Fibroblast of lung (primary cell): ENCODE data around the gene IGFN1. TPM values are rescaled to one million over a fixed set of nuclear protein-coding genes. Genes with fewer than 3 reads are reported as not detected.
A peak's percentile ranks its signal among the peaks of the same experiment; 100 is the strongest.

Experiments
- DNase-seq, 2 donors: peaks; one replicate each; pipeline versions ENCODE4 v3.0.0 to v3.0.0-alpha.2; 2010; ENCODE audit warnings: low read depth in 2 of 2
- H2AFZ ChIP-seq: 2 replicates; pipeline ENCODE4 v1.5.1; 2012; ENCODE audit warnings: low read length, control low read depth, inconsistent platforms
- H3K27ac ChIP-seq: 2 replicates; pipeline ENCODE4 v1.5.1; 2011; ENCODE audit warnings: low read length, control low read depth; ENCODE audit not compliant: insufficient read depth
- H3K27me3 ChIP-seq: 2 replicates; pipeline ENCODE4 v1.5.1; 2011; ENCODE audit warnings: mild to moderate bottlenecking, low read length; ENCODE audit not compliant: control insufficient read depth, insufficient read depth
- H3K36me3 ChIP-seq: 2 replicates; pipeline ENCODE4 v1.5.1; 2011; ENCODE audit warnings: low read length; ENCODE audit not compliant: control insufficient read depth, insufficient read depth
- H3K4me1 ChIP-seq: 2 replicates; pipeline ENCODE4 v1.5.1; 2011; ENCODE audit warnings: low read length; ENCODE audit not compliant: control insufficient read depth, insufficient read depth; ENCODE audit errors: extremely low read depth
- H3K4me2 ChIP-seq: 2 replicates; pipeline ENCODE4 v1.5.1; 2011; ENCODE audit warnings: low read length, control low read depth; ENCODE audit not compliant: insufficient read depth; ENCODE audit errors: extremely low read depth
- H3K4me3 ChIP-seq, 4 experiments: fragments of 200-600 bp in 1 of 4; sonication (generic) in 1 of 4; replicated peaks in 1 of 4; 2 replicates each; pipeline ENCODE4 v1.5.1; 2011 to 2016; ENCODE audit warnings: low read length in 4 of 4, low read depth in 3 of 4, mild to moderate bottlenecking in 3 of 4, control low read depth in 2 of 4, inconsistent platforms in 1 of 4, mixed read lengths in 1 of 4; ENCODE audit not compliant: insufficient read depth in 1 of 4; ENCODE audit errors: control extremely low read depth in 1 of 4
- H3K79me2 ChIP-seq: 2 replicates; pipeline ENCODE4 v1.5.1; 2012; ENCODE audit warnings: mild to moderate bottlenecking, low read length, inconsistent platforms; ENCODE audit not compliant: control insufficient read depth, insufficient read depth
- H3K9ac ChIP-seq: 2 replicates; pipeline ENCODE4 v1.5.1; 2011; ENCODE audit warnings: mild to moderate bottlenecking, low read length, control low read depth; ENCODE audit not compliant: insufficient read depth
- H3K9me3 ChIP-seq: 2 replicates; pipeline ENCODE4 v1.5.1; 2012; ENCODE audit warnings: low read depth, low read length; ENCODE audit not compliant: control insufficient read depth, insufficient read depth
- H4K20me1 ChIP-seq: 2 replicates; pipeline ENCODE4 v1.5.1; 2011; ENCODE audit warnings: low read length; ENCODE audit not compliant: control insufficient read depth, insufficient read depth; ENCODE audit errors: extremely low read depth
- EZH2 ChIP-seq: IDR thresholded peaks from 2 replicates; pipeline ENCODE4 v1.5.1; 2012; ENCODE audit warnings: low read length, control low read depth, mild to moderate bottlenecking; ENCODE audit errors: missing control alignments
- polyA plus RNA-seq, 2 donors: library from polyadenylated mRNA; depleted of rRNA in 1 of 2; stranded (reverse) in 1 of 2; unstranded in 1 of 2; fragments of >200 nt; gene quantifications; 2 replicates each; pipeline ENCODE4 v1.2.1, GENCODE V29; 2011 to 2012; ENCODE audit warnings: missing spikeins in 1 of 2
- total RNA-seq: library from RNA; depleted of rRNA; stranded (reverse); fragments of >200 nt; gene quantifications from 2 replicates; pipeline ENCODE4 v1.2.1, GENCODE V29; 2014
- TF ChIP-seq, protein P1 (sequence below), 2 donors: IDR thresholded peaks in 1 of 2; conservative IDR thresholded peaks in 1 of 2; 1 replicate in 1 of 2; 2 replicates in 1 of 2; pipeline ENCODE4 v1.5.1; 2011 to 2012; ENCODE audit warnings: low read length in 2 of 2, control low read depth in 1 of 2, inconsistent platforms in 1 of 2, low read depth in 1 of 2, mild to moderate bottlenecking in 1 of 2

The IGFN1 gene
- total and polyA plus RNA-seq, 2 donors (not counting 1 experiment from before 2014, with no cell fraction given), result 0.17 TPM; not detected in 1

DNA sequence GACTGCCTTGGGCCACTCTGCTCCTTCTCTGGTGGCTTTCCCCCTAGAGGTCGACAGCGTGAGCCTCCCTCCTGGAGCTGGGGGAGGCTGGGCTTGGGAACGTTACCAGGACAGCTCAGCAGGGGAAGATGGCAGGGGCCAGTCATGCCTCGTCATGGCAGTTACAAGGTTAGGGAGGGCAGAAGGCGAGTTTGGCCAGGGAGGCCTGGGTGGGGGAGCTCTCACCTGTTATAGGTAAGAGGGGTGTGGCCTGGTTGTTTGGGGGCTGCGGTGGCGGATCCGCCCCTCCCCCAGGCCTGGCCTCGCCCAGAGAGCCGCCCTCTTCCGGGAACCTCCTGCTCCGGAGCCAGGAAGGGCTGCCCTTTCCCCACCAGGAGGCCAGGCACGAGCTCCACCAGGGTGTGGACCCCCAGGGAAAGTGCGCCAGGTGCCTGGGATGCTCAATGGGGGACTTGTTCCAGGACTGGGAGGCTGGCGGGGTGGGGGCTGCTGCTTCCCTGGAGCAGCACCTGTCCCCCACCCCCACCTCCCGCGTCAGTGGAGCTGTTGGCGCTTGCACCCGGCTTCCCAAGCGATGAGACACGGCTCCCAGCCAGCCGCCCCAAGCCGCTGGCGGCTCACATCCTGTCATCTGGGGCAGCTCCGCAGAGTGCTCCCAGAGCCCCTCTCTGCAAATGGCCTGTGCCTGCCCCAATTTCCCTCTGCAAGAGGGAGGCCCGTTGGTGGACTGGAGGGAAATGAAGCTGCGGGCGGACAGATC is 69.0 kb downstream of the IGFN1 start:
- Histone ChIP-seq H3K27ac (no peak overlapping the region), H3K9me3 (no peaks in the 10 kb centered on the region), H2AFZ (peak overlapping the region; percentile 10), H3K4me2 (peak overlapping the region; percentile 23), H3K4me3 (no peak overlapping the region), H3K9ac (no peak overlapping the region), H4K20me1 (no peaks in the 10 kb centered on the region), H3K36me3 (no peaks in the 10 kb centered on the region), H3K27me3 (no peaks in the 10 kb centered on the region), H3K79me2 (no peaks in the 10 kb centered on the region), H3K4me1 (peaks cover 8% of the 10 kb centered on the region)
- TF ChIP-seq EZH2, result no peak
- TF ChIP-seq, protein P1, sequence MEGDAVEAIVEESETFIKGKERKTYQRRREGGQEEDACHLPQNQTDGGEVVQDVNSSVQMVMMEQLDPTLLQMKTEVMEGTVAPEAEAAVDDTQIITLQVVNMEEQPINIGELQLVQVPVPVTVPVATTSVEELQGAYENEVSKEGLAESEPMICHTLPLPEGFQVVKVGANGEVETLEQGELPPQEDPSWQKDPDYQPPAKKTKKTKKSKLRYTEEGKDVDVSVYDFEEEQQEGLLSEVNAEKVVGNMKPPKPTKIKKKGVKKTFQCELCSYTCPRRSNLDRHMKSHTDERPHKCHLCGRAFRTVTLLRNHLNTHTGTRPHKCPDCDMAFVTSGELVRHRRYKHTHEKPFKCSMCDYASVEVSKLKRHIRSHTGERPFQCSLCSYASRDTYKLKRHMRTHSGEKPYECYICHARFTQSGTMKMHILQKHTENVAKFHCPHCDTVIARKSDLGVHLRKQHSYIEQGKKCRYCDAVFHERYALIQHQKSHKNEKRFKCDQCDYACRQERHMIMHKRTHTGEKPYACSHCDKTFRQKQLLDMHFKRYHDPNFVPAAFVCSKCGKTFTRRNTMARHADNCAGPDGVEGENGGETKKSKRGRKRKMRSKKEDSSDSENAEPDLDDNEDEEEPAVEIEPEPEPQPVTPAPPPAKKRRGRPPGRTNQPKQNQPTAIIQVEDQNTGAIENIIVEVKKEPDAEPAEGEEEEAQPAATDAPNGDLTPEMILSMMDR (conservative IDR thresholded peaks at IDR 0.05 in 1 of 2, IDR thresholded peaks at IDR 0.05 in 1 of 2; ENCODE audit: low read depth in 1 of 2, low read length in 2 of 2), result no peak
- peak; percentile 22 to 54 for DNase-seq

DNA sequence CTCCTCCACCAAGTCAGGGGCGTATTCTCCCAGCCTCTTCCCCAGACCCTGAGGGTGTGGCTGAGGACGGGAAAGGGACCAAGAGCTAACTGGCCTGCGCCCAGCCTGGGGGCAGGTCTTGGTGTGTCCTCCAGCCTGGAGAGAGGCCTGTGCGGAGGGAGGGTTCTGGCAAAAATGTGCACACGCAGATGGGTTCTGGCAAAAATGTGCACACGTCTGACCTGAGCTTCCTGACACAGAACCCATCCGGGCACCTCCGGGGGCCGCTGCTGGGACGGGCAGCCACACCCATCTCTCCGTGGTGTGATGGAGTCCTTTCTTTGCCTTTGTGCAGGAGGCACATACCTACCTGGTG is 69.6 kb downstream of the IGFN1 start:
- Histone ChIP-seq H3K4me3 (no peak overlapping the region), H3K4me2 (peak overlapping the region; percentile 23), H3K27me3 (no peaks in the 10 kb centered on the region), H2AFZ (peak overlapping the region; percentile 10), H3K27ac (no peak overlapping the region), H3K36me3 (no peaks in the 10 kb centered on the region), H3K9ac (no peak overlapping the region), H3K4me1 (peaks cover 8% of the 10 kb centered on the region), H4K20me1 (no peaks in the 10 kb centered on the region), H3K79me2 (no peaks in the 10 kb centered on the region), H3K9me3 (no peaks in the 10 kb centered on the region)
- DNase-seq, result no peak
- TF ChIP-seq, protein P1 (conservative IDR thresholded peaks at IDR 0.05 in 1 of 2, IDR thresholded peaks at IDR 0.05 in 1 of 2; ENCODE audit: low read depth in 1 of 2, low read length in 2 of 2), result no peak
- TF ChIP-seq EZH2, result no peak

DNA sequence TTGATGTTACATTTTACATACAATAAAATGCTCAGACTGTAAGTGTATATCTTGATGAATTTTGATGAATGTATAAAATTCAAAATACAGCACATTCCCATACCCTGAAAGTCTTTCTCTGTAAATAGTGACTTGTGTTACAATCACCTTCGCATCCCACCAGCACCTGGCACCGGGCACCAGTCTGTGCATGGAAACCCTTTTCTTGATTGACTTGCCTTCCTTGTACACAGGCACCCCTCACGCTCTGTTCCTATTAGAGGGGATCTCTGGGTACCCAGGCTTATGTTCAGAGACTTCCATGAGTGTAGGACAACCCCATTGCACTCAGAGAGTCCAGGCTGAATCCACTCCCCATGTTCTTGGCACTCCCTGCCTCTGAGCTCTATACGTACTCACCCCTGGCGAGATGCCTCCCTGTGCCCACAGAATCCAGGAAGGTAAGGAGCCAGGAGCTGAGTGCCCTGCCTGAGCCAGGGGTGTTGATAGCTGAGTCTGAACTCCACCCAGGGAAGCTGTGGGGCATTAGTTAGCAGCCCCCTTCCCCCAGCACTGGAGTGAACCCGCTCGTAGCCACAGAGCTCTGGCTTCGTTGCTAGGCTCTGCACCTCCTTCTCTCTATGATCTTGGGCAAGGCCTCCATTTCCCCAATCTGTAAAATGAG is 70.2 kb downstream of the IGFN1 start:
- Histone ChIP-seq H3K4me3 (no peak overlapping the region), H3K27ac (no peak overlapping the region), H3K36me3 (no peaks in the 10 kb centered on the region), H3K9me3 (no peaks in the 10 kb centered on the region), H3K9ac (no peak overlapping the region), H3K79me2 (no peaks in the 10 kb centered on the region), H4K20me1 (no peaks in the 10 kb centered on the region), H3K4me1 (peaks cover 11% of the 10 kb centered on the region), H3K4me2 (no peak overlapping the region), H2AFZ (no peak overlapping the region), H3K27me3 (no peaks in the 10 kb centered on the region)
- no peak for DNase-seq
- no peak for TF ChIP-seq EZH2
